H7 (cell line): ENCODE data around the gene NDEL1. TPM values are rescaled to one million over a fixed set of nuclear protein-coding genes. Genes with fewer than 3 reads are reported as not detected.

Experiments used
- DNase-seq: peaks from one replicate; pipeline ENCODE4 v3.0.0; 2012
- H3K27me3 ChIP-seq: 2 replicates; pipeline ENCODE4 v1.6.0; 2011; ENCODE audit warnings: mild to moderate bottlenecking, low read length; ENCODE audit not compliant: control insufficient read depth, insufficient read depth
- H3K36me3 ChIP-seq: replicated peaks from 2 replicates; pipeline ENCODE4 v1.5.1; 2011; ENCODE audit warnings: low read length; ENCODE audit not compliant: control insufficient read depth, insufficient read depth
- H3K4me3 ChIP-seq: 2 replicates; pipeline ENCODE4 v1.5.1; 2011; ENCODE audit warnings: low read depth, mild to moderate bottlenecking, control low read depth, low read length, moderate library complexity; ENCODE audit not compliant: insufficient read depth
- total RNA-seq: library from RNA; depleted of rRNA; stranded (reverse); fragments of >200 nt; shearing (Covaris generic); gene quantifications from 2 replicates; pipeline ENCODE4 v1.2.3, GENCODE V29; 2014

NDEL1 gene
- total RNA-seq, 1 experiment from 2014 or later: 18.6 TPM

DNA sequence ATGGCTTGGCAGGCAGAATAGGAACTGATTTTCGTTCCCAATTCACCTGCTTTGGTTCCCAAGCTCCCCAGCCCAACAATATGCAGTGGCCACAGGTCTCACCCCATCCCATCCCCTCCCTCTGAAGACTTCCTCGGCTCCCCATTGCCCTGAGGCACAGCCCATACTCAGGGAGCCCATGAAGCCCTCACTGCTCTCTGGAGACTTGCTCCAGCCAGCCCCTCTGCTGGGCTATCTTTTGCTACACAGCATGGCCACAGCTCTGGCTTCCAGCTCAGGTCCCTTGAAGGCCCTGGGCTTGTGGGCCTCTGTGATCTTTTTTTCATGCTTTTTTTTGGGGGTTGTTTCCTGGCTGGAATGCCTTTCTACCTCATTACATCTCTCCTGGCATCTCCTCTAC is 29.5 kb upstream of the NDEL1 start:
- Histone ChIP-seq H3K4me3 (no peak overlapping the region), H3K27me3 (no peaks in the 10 kb centered on the region), H3K36me3 (no peaks in the 10 kb centered on the region)
- DNase-seq: no peak

DNA sequence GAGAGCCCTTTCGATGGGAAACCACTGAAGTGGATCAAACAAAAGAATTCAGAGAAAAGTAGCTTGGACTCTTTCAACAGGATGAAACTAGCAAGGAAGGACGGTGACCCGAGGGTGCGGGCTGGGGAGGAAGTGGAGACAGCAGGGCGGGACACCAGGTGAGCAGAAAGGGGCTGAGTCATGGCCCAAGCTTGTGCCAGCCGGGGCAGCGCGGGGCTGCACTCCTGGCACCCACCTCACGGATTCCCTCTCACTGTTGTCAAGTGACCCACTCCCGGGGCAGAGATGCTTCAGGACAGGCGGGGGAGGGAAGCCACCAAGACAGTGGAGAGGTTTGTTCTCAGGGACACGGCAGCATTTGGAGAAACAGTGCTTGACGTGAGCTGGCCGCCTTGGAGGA is 27.3 kb upstream of the NDEL1 start:
- Histone ChIP-seq H3K27me3 (no peaks in the 10 kb centered on the region), H3K36me3 (no peaks in the 10 kb centered on the region), H3K4me3 (no peak overlapping the region)
- DNase-seq: peak; percentile 67

DNA sequence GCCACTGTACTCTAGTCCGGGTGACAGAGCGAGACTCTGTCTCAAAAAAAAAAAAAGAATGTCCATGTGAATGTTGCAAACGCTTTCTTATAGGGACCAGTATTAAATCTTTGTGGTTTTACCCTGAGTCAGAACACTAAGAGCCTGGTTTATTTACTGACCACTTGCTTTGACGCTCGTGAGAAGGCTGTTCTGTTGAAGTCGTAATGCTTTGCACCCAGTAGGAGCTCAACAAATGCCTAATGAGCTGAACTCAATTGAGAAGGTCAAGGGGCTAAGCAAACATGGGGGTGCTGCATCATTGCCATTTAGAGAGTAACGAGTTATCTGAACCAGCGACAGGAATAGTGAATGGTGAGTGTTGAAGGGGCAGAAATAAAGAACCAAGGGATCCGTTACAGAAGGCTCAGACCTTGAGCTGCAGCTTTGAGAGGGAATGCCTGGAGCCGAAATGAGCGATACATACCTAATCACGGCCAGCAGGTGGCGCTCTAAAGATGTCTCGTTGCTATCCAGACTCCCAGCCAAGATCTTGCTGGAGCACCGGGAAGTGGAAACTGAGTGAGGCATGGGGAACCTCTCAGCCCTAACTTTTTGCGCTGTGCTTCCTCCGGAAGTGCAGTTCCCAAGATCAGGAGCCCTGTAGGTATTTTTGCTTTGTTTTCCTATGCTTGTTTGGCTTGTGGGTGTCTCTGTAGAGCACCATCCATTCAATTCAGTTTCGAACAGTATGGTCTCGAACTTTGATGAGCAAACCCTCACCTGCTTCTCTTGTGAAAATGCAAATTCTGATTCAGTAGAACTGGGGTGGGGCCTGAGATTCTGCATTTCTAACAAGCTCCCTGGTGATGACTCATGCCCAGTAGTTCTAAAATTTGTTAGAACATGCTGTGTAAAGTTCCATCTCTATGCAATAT is 25.5 kb upstream of the NDEL1 start:
- no peaks in the 10 kb centered on the region for H3K27me3 ChIP-seq
- H3K4me3 ChIP-seq: no peak overlapping the region
- peak; percentile 84 for DNase-seq
- no peaks in the 10 kb centered on the region for H3K36me3 ChIP-seq

DNA sequence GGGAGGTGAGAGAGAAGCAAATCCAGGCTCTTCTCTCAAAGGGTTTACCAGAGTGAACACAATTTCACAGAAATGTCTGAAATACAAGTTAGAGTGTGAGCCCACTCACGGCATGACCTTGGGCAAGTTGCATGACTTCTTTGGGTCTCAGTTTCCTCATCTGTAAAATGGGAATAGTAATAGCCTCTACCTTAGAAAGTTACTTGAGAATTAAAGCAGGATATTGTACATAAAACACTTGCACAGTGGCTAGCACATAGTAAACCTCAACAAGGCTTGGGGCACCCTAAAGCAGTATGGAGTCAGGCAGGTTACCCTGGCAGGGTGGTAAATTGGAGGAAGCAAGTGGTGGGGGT is 24.8 kb upstream of the NDEL1 start:
- Histone ChIP-seq H3K27me3 (no peaks in the 10 kb centered on the region), H3K4me3 (no peak overlapping the region)
- no peak for DNase-seq

DNA sequence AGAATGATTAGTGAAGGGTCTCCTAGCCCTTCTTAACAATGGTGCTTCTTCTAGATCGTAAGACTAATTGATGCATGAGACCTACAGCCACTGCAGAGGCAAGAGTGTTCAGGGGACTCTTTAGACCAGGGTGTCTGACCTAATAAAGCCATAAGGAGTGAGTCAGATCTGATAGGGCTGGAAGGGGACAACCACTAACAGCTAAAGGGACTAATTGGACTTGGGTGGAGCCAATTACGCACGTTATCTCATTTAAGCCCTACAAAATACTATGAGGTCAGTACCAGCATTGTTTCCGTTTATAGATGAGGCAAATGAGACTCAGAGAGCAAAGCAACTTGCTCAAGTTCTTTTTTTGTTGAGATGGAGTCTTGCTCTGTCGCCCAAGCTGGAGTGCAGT is 23.6 kb upstream of the NDEL1 start:
- H3K4me3 ChIP-seq: no peak overlapping the region
- H3K36me3 ChIP-seq: no peaks in the 10 kb centered on the region

More for the DNA sequence above, 24.8 kb upstream of the NDEL1 start:
- no peaks in the 10 kb centered on the region for H3K36me3 ChIP-seq

DNA sequence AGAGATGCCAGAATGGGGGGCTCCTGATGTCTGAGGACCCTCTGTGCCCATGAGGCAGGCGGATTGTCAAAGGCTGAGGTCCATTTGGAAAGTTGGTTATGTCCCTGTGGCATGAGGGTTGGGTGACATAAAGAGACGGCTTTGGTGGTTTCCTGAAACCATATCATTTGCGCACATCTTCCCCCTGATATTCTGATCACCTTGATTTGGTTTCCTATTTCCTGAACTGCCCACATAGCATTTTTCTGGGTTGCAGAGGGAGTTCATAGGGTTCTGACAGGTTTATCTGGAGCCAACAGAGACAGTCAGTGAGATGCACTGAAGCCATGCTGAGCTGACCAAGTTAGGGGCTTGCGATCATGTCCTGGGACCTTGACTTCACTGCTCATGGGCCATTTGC is 22.4 kb upstream of the NDEL1 start:
- no peak overlapping the region for H3K4me3 ChIP-seq
- H3K27me3 ChIP-seq: no peaks in the 10 kb centered on the region
- DNase-seq: no peak
- no peaks in the 10 kb centered on the region for H3K36me3 ChIP-seq

More for the DNA sequence above, 23.6 kb upstream of the NDEL1 start:
- no peaks in the 10 kb centered on the region for H3K27me3 ChIP-seq
- no peak for DNase-seq

DNA sequence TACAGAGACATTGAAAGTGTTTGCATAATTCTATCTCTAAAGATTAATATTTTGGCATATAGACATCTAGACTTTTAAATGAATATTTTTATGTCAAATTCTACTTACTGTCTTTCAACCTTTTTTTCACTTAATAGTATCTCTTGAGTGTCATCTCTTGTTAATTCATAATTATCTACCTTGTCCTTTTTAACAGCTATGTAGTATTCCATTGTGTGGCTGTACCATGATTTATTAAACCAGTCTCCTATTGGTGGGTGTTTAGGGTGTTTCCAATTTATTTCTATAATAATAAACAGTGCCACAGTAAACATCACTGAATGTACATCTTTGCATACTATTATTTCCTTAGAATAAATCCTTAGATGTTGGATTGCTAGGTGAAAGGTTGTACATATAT is 21.7 kb upstream of the NDEL1 start:
- Histone ChIP-seq H3K27me3 (no peaks in the 10 kb centered on the region), H3K36me3 (no peaks in the 10 kb centered on the region), H3K4me3 (no peak overlapping the region)
- DNase-seq: no peak

DNA sequence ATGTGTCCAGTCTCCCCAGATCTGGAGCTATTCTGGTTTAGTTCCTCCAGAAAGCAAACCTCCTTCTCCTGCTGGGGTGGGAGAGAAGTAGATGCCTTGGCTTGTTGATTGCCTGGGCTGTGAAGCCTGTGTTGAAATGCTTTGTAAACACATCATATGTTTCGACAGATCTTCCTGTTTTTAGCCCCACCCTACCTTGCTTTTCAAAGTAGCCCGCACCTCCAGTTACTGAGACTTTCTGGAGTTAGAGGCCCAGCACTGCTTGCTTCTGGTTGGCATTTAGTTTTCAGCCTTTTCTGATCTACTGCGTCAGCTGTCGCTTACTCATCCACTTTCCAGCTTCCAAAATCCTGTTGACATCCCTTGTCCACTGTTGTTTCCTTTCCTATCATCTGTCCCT is 17.9 kb upstream of the NDEL1 start:
- DNase-seq: no peak
- H3K27me3 ChIP-seq: no peaks in the 10 kb centered on the region
- no peaks in the 10 kb centered on the region for H3K36me3 ChIP-seq
- H3K4me3 ChIP-seq: no peak overlapping the region

DNA sequence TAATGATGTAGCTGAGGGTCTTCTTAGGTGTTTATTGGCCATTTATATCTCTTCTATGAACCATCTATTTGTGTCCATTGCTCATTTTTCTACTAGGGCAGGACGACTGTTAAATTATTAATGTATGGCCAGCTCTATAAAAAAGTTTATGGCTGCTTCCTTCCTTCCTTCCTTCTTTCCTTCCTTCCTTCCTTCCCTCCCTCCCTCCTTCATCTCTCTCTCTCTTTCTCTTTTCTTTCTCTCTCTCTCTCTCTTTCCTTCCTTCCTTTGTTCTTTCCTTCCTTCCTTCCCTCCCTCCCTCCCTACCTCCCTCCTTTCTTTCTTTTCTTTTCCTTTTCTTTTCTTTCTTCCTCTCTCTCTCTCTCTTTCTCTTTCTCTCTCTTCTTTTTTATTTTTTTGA is 17.2 kb upstream of the NDEL1 start:
- no peak overlapping the region for H3K4me3 ChIP-seq
- no peaks in the 10 kb centered on the region for H3K27me3 ChIP-seq
- H3K36me3 ChIP-seq: no peaks in the 10 kb centered on the region
- DNase-seq: no peak

DNA sequence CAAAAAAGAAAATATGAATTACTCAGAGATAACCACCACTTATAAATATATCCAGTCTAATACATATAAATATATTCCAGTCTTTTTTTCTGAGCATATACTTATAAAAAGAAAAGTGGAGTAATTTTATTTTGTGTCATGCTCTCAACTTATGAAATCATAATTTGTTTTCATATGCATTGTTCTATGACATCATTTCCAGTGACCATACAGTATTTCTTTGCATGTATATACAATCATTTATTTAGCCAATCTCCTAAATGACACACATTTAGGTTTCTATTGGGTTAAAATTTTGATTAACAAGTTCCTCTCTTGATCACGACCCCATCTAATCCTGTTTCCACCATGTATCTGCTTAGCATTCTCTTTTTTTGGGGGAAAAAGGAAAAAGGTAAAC is 16.4 kb upstream of the NDEL1 start:
- H3K27me3 ChIP-seq: no peaks in the 10 kb centered on the region
- H3K36me3 ChIP-seq: no peaks in the 10 kb centered on the region
- no peak overlapping the region for H3K4me3 ChIP-seq
- no peak for DNase-seq

DNA sequence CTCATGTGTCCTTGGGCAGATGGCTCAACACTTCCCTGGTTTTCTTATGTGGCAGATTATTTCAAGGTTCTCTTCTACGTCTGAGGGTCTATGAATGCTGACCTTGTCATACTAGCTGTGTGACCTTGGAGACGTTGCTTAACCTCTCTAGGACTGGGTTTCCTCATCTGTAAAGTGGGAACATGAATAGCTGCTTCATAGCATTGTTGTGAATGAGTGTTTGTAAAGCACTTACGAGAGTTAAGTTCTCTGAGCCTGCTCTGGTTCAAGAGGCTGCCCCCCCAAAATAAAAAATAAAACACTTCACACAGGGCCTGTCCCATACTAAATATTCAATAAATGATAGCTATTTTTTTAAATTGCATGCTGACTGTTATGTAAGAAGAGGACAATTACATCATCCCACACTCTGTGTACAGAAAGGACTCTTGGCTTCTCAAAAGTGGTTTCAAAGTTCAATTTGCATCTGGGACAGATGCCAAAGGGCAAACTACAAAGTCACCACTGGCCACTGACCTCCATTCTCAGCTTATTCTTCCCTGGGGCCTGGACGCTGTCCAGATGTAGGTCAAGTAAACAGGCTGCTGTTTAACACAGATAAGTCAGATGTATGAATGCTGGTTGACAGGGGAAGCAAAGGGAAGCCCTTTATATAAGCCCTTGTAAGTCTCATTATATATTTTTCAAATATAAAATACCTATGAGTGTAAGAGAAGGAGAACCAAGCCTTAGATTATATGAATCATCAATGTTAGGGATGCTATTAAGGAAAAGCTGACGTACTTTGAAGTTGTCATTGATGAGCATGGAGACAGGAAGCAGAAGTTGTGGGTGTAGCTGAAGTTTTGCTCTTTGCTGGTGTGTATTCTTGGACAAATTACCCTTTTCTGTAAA is 15.4 kb upstream of the NDEL1 start:
- DNase-seq: no peak
- H3K27me3 ChIP-seq: no peaks in the 10 kb centered on the region
- H3K36me3 ChIP-seq: no peaks in the 10 kb centered on the region
- H3K4me3 ChIP-seq: no peak overlapping the region

DNA sequence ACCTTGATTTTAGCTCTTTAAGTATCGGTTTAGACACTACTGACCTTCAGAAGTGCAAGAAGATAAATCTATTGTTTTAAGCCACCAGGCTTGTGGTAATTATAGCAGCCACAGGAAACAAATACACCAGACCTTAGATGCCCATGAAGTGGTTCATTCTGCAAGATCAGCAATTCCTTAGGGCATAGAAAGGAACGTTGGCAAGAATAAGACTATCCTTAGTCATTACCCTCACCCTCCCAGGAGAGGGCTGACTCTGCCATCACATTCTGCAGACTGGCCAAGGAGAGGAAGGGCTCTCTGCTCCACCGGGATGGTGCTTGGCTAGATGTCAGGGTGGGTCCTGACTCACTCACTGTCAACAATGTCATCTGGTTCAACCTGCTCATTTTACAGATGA is 14.1 kb upstream of the NDEL1 start:
- Histone ChIP-seq H3K4me3 (no peak overlapping the region), H3K36me3 (no peaks in the 10 kb centered on the region), H3K27me3 (no peaks in the 10 kb centered on the region)
- DNase-seq: no peak

DNA sequence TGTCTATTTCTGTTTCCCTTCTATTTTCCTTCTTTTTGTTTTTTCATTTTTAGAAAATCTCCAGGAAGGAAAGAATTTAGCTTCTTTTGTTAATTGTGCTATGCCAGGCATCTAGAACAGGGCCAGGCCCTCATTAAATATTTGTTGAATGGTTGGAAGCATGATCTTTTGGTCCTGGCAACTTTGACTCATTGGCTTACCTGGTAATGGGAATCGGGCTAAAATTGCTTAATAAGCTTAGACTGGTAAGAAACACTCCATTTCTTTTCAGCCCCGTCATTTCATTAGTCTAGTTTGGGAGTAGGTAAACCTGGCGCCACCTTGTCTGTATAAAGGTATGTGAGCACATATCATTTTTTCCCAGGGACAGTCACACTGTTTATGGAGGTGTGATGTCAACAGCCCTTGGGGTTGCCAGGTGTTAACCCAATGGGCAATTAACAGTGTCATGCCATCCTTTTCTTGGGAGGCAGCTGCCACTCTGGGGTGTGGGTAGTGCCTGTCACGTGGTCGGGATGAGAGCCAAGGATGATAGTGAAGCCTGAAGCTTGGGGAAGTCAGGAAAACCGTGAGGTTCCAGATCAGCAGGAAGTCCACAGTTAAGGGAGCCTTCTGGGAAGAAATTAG is 9.5 kb upstream of the NDEL1 start:
- Histone ChIP-seq H3K4me3 (no peak overlapping the region), H3K27me3 (no peaks in the 10 kb centered on the region)
- DNase-seq: no peak

DNA sequence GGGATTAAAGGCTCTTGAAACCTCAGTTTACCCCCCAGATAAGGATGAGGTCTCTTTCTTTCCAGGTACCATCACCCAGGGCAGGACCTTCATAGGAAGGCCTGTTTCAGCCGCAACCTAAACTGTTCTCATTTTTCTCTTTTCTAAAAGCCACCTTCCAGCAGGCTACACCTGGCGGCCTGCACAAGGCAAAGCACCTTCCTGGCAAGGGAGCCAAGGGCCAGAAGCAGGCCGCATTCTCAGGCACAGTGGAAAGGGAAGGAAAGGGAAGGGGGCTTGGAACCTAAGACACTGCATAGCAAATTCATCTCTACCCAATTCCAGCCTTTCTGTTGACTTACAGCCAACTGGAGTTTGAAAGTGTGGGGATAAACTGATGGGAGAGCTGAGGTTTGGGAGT is 8.9 kb upstream of the NDEL1 start:
- peak; percentile 36 for DNase-seq
- H3K27me3 ChIP-seq: no peaks in the 10 kb centered on the region
- no peak overlapping the region for H3K4me3 ChIP-seq
- no peaks in the 10 kb centered on the region for H3K36me3 ChIP-seq

More for the DNA sequence above, 9.5 kb upstream of the NDEL1 start:
- H3K36me3 ChIP-seq: no peaks in the 10 kb centered on the region
